Dedifferentiated amniotic fluid mesenchymal stem cell (primary cell): ENCODE data around the gene NR6A1.
A peak's percentile ranks its signal among the peaks of the same experiment; 100 is the strongest.

Source experiments
- DNase-seq: peaks from one replicate; pipeline ENCODE4 v3.0.0-alpha.2; 2016; ENCODE audit errors: extremely low spot score

The NR6A1 gene

GRCh38 chr9:124795881-124796431 lies 24.8 kb upstream of the NR6A1 start:
- no peak for DNase-seq

GRCh38 chr9:124794902-124795491 lies 23.9 kb upstream of the NR6A1 start:
- no peak for DNase-seq

GRCh38 chr9:124793015-124793541 lies 22.0 kb upstream of the NR6A1 start:
- no peak for DNase-seq

- no peak for DNase-seq
These were observed 21.3 kb upstream of the NR6A1 start for GRCh38 chr9:124792257-124793014.

GRCh38 chr9:124790801-124791505 lies 19.8 kb upstream of the NR6A1 start:
- no peak for DNase-seq

GRCh38 chr9:124790301-124790700 lies 19.2 kb upstream of the NR6A1 start:
- no peak for DNase-seq

GRCh38 chr9:124789531-124789930 lies 18.4 kb upstream of the NR6A1 start:
- DNase-seq, result no peak

GRCh38 chr9:124788542-124789217 lies 17.6 kb upstream of the NR6A1 start:
- DNase-seq, result no peak

- no peak for DNase-seq
These were observed 15.9 kb upstream of the NR6A1 start for GRCh38 chr9:124786881-124787573.

GRCh38 chr9:124784509-124784908 lies 13.4 kb upstream of the NR6A1 start:
- DNase-seq, result no peak

- no peak for DNase-seq
These were observed 12.7 kb upstream of the NR6A1 start for GRCh38 chr9:124783830-124784229.

GRCh38 chr9:124782661-124783574 lies 11.8 kb upstream of the NR6A1 start:
- no peak for DNase-seq

GRCh38 chr9:124781967-124782660 lies 11.0 kb upstream of the NR6A1 start:
- DNase-seq, result no peak

- DNase-seq, result no peak
These were observed 9.6 kb upstream of the NR6A1 start for GRCh38 chr9:124780757-124781151.

- no peak for DNase-seq
These were observed 9.1 kb upstream of the NR6A1 start for GRCh38 chr9:124780060-124780756.

GRCh38 chr9:124779368-124780059 lies 8.4 kb upstream of the NR6A1 start:
- DNase-seq, result peak; percentile 73

- DNase-seq, result no peak
These were observed 7.7 kb upstream of the NR6A1 start for GRCh38 chr9:124778575-124779367.
